Neuron (in vitro differentiated cells): ENCODE results near the gene CABCOCO1.

Experiments
- H2AFZ ChIP-seq: one replicate; pipeline ENCODE4 v1.6.1; 2013; ENCODE audit warnings: low read depth, mild to moderate bottlenecking, inconsistent platforms, low read length, moderate library complexity
- H3K27me3 ChIP-seq: one replicate; pipeline ENCODE4 v1.6.1; 2013; ENCODE audit warnings: low read length; ENCODE audit not compliant: insufficient read depth
- H3K36me3 ChIP-seq: one replicate; pipeline ENCODE4 v1.6.1; 2013; ENCODE audit warnings: low read length; ENCODE audit not compliant: insufficient read depth
- H3K4me1 ChIP-seq: one replicate; pipeline ENCODE4 v1.6.1; 2013; ENCODE audit warnings: low read length; ENCODE audit not compliant: insufficient read depth
- H3K4me3 ChIP-seq: 2 replicates; pipeline ENCODE4 v1.5.1; 2013; ENCODE audit warnings: mild to moderate bottlenecking, low read length, moderate library complexity
- H3K9me3 ChIP-seq: one replicate; pipeline ENCODE4 v1.6.1; 2013; ENCODE audit warnings: low read length

Gene CABCOCO1

DNA sequence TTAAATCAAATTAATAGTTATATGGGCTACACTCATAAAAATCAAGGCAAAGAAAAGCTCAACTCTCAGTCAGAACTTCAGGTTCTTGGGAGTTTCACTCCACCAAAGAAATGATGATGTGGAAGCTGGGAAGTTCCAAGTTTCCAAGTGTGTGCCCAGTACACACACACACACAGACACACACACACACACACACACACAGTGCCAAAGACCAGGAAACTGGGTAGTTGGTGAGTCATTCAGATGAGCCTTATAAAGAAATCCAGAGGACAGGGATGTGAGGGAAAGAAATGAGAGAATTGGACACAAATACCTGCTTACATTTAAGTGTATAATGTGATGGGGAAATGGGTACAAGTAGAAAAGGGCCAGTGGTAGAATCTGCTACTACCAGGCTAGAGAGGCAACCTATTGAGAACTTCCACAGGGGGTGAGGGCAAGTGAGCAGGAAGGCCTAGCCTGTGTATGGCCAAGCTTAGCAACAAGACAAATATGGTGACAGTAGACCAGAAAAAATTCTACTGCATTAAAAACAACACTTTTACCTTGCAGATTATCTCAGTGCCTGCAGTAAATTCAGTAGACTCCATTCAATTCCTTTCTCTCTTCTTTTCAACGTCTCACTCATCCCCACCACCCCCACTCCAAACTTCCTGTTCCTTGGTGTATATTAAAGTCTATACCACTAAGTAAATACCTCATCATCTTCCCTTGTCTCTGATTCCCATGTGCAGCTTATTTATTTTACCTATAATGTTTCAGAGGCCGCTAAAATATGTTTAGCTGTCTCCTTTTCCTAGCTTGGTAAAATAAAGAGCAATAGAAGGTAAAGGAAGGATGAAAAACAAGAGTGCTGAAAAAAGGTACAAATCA lies 95.0 kb downstream of the CABCOCO1 start:
- Histone ChIP-seq H3K36me3 (no peaks in the 10 kb centered on the region), H3K9me3 (no peaks in the 10 kb centered on the region), H2AFZ (no peak overlapping the region), H3K4me3 (no peak overlapping the region), H3K27me3 (no peaks in the 10 kb centered on the region), H3K4me1 (peaks cover 2% of the 10 kb centered on the region)

DNA sequence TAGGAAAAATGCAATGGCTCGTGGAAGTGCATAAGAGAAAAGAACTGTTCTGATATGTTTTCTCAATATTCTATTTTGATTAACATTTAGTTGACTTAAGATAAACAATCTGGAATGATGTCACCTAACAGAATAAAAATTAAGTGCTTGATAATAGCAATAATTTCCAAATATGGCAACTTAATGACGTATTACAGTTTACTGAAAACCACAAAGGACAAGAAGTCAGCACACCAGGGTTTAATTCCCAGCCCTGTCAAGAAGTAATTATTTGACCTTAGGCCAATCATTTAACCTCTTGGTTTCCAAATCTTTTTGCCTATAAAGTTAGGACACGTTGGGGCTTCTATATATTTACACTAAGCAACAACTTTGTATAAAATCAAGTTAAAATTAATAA lies 95.7 kb downstream of the CABCOCO1 start:
- Histone ChIP-seq H2AFZ (no peak overlapping the region), H3K9me3 (no peaks in the 10 kb centered on the region), H3K4me1 (peaks cover 2% of the 10 kb centered on the region), H3K27me3 (no peaks in the 10 kb centered on the region), H3K4me3 (no peak overlapping the region), H3K36me3 (no peaks in the 10 kb centered on the region)

DNA sequence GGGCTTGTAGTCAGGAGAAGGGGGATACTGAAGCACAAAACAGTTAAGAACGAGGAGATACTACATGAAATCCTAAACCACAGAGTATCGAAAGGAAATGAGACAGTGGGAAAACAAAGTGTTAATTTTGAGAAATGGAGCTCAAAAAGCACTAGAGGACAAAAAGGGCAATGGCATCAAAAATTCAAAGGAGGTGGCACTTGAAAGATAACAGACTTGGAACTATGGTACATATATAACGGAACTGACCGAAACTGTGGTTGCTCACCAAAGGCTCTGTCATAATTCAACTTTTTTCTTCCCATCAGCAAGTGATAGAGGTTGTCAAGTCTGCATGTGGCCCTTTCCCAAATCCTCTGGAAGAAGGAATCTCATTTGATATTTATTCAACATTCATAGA lies 97.0 kb downstream of the CABCOCO1 start:
- no peak overlapping the region for H2AFZ ChIP-seq
- H3K27me3 ChIP-seq: no peaks in the 10 kb centered on the region
- no peak overlapping the region for H3K4me3 ChIP-seq
- no peaks in the 10 kb centered on the region for H3K36me3 ChIP-seq
- H3K4me1 ChIP-seq: peaks cover 2% of the 10 kb centered on the region
- no peaks in the 10 kb centered on the region for H3K9me3 ChIP-seq

DNA sequence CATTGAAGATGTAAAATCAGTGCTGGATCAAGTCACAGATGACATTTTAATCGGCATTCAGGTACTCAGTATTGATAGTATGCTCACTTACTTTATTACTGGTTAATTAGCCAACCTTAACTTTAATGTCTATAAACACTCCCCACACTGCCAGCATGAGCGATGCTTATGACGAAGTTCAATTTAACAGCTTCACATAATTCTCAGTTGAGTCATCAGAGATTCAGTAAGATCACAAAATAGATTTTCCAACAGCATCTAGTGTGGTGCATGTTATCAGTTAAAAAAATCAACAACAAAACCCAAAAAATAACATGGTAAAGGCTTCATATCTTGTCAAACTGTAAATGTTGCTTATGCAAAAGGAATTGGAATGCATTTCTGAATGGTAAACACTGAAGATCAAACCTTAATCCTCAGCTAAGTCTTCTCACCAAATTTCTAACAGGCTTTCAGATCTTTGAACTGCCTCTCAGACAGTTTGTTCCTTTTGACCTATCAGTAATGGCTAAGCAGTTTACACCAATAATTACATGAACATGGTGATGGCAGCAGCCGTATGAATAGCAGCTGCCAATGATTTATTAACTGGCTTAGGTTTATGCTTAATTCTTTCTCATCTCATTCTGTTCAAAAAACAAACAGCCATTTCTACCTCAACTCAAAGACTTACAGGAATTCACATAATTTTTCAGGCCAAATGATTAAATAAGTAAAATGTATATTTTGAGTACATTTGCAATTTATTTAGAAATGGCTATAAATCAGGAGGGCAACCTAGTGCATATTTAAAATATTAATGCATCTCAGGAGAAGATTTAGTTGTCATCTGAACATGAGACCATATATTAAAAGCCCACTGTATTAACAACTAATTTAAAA lies 98.5 kb downstream of the CABCOCO1 start:
- Histone ChIP-seq H3K4me1 (no peaks in the 10 kb centered on the region), H3K9me3 (no peaks in the 10 kb centered on the region), H3K4me3 (no peak overlapping the region), H3K27me3 (no peaks in the 10 kb centered on the region), H3K36me3 (no peaks in the 10 kb centered on the region), H2AFZ (no peak overlapping the region)

DNA sequence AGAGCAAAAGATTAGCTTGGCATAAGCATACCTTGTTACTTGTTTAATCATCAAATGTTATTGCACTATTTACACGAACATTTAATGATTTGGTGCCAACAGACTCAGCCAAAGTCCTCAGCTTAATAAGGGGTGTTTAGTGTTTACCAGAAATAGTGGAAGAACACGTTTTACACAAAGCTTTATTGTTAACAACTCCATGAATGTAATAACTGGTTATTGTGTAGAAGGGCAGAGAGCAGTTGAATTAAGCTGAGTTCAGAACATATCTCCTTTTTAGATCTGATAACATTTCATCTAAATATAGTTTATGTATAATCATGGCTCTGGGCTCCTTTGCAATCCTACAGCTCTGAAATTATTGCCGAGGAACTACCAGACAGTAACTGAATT lies 99.1 kb downstream of the CABCOCO1 start:
- Histone ChIP-seq H3K9me3 (no peaks in the 10 kb centered on the region), H3K36me3 (no peaks in the 10 kb centered on the region), H3K4me1 (no peaks in the 10 kb centered on the region), H3K4me3 (no peak overlapping the region), H3K27me3 (no peaks in the 10 kb centered on the region), H2AFZ (no peak overlapping the region)

DNA sequence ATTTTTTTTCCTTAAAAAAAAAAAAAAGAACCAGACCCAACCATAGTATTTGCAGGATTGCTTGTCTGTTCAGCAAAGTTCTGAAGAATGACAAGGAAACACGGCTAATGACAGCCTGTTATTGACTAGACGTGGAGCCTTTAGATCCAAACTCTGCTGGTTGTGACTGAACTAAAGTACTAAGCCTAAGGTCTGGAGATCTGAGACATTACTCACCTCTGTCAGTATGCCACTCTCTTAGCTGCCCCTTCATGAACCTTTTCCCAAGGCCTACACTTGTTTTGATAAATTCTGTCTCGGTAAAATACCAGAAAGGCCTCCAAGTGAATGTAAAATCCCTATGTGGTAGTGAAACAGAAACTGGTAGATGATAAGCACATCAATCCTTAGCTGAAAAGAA lies 101.0 kb downstream of the CABCOCO1 start:
- H3K27me3 ChIP-seq: no peaks in the 10 kb centered on the region
- no peaks in the 10 kb centered on the region for H3K9me3 ChIP-seq
- no peak overlapping the region for H2AFZ ChIP-seq
- H3K4me3 ChIP-seq: no peak overlapping the region
- H3K36me3 ChIP-seq: no peaks in the 10 kb centered on the region
- H3K4me1 ChIP-seq: no peaks in the 10 kb centered on the region

DNA sequence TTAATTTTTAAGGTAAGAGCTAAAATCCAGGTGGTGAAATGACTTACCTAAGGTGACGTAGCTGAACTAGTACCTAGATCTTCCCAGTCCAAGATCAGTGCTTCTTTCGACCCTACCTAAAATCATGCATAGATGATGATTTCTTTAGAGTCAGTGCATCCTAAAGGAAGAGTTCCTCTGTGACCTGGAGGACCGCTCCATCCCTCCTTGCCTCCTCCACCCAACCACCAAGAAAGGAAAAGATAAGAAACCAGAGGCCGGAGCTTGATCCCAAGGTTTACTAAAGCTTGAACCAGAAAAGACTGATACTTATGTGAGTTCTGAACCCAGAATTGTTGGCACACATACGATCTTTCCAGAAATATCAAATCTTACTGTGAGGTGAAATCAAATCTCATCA lies 101.8 kb downstream of the CABCOCO1 start:
- H3K4me3 ChIP-seq: no peak overlapping the region
- no peaks in the 10 kb centered on the region for H3K36me3 ChIP-seq
- no peaks in the 10 kb centered on the region for H3K27me3 ChIP-seq
- no peak overlapping the region for H2AFZ ChIP-seq
- H3K4me1 ChIP-seq: no peaks in the 10 kb centered on the region
- no peaks in the 10 kb centered on the region for H3K9me3 ChIP-seq

DNA sequence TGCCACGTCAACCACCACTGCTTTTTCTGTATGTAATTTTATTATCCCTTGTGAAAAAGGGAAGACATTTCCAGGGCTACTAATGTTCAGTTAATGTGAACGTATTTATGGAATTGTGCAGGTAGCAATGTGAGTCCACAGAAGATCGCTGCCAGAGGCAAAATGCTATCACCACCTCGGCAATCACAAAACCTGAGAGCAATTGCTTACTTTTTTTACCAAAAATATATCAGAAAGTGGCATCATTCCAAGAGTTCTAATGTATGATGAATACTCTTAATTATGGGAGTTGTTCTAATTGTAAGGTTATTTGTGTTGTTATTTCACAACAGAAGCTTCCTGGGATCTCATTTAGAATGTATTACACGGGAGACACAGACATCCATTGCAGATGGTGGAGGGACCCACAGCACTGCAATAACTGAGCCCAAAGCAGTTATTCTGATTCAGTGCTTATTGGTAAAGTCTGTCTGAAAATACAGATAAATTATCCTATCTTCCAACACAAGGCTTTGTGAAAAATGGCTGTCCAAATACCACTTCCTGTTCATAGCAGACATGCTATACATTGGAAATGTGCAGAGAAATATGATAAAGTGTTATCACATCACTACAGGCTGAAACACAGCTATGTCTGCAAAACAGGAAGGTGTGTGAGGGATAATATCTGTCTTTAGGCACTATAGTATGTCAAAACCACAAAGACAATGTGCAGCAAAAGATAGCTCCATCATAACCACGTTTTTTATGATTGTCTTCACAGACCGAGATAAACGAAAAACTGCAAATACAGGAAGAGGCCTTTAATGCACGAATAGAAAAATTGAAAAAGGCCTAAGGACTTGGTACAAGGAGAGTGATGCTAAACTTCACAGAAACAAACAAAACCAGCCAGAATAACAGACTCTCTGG lies 102.7 kb downstream of the CABCOCO1 start:
- H3K9me3 ChIP-seq: no peaks in the 10 kb centered on the region
- H3K4me3 ChIP-seq: no peak overlapping the region
- no peaks in the 10 kb centered on the region for H3K4me1 ChIP-seq
- H3K27me3 ChIP-seq: no peaks in the 10 kb centered on the region
- H3K36me3 ChIP-seq: no peaks in the 10 kb centered on the region
- no peak overlapping the region for H2AFZ ChIP-seq

DNA sequence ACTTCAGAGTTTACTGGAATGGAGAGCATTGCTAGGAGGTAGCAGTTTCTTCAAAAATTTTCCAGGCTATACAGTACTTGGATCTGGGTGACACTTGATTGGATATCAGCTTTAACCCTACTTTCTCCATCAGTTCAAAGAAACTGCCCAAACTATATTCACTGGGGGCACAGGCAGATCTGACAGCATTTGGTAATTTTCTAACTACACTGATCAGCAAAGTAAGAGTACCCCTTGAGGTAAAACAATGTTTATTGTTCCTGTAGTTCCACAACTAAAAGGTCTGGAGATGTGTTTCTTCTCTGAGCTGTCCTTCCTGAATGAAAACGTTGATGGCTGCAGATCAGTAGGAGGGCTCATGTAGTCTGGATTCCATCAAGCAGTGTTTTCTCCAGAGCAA lies 104.2 kb downstream of the CABCOCO1 start:
- H3K36me3 ChIP-seq: no peaks in the 10 kb centered on the region
- no peak overlapping the region for H2AFZ ChIP-seq
- no peaks in the 10 kb centered on the region for H3K27me3 ChIP-seq
- H3K4me3 ChIP-seq: no peak overlapping the region
- H3K9me3 ChIP-seq: no peaks in the 10 kb centered on the region
- H3K4me1 ChIP-seq: no peaks in the 10 kb centered on the region

DNA sequence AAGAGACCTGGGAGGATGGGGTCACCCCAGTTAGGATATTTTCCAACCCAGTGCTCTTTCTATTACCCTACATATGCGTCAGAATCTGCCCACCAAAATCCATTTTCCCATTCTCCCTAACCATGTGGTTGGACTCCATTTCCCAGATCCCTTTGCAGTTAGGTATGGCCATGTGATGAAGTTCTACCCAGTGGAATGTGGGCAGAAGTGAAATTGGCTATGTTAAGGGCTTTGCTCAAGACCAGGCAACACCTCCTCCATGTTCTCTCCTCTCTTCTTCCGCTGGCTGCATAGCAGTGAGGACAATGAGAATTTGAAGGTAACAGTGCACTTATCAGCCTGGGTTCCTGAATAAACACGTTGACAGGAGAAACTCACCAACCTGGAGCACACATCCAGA lies 111.3 kb downstream of the CABCOCO1 start:
- Histone ChIP-seq H3K36me3 (no peaks in the 10 kb centered on the region), H3K9me3 (no peaks in the 10 kb centered on the region), H2AFZ (no peak overlapping the region), H3K27me3 (no peaks in the 10 kb centered on the region), H3K4me1 (no peaks in the 10 kb centered on the region), H3K4me3 (no peak overlapping the region)

DNA sequence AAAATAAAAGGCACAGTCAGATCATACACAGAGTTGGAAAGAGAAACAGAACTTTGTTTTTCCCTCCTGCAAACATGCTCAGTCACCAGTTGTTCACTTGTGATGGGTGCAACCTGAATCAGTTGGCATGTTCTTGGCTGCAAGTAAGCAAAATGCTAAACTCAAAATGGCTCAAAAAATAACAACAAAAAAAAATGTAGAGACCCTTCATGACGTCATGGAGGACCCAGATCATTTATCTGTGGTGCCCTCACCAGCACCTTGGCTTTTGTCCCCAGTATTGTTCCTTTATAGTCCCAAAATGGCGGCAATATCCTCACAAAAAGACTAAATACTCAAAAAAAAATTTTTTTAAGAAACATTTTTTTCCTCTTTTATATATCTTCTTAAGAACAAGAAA lies 112.4 kb downstream of the CABCOCO1 start:
- Histone ChIP-seq H2AFZ (no peak overlapping the region), H3K9me3 (no peaks in the 10 kb centered on the region), H3K4me1 (no peaks in the 10 kb centered on the region), H3K4me3 (no peak overlapping the region), H3K27me3 (no peaks in the 10 kb centered on the region), H3K36me3 (no peaks in the 10 kb centered on the region)

DNA sequence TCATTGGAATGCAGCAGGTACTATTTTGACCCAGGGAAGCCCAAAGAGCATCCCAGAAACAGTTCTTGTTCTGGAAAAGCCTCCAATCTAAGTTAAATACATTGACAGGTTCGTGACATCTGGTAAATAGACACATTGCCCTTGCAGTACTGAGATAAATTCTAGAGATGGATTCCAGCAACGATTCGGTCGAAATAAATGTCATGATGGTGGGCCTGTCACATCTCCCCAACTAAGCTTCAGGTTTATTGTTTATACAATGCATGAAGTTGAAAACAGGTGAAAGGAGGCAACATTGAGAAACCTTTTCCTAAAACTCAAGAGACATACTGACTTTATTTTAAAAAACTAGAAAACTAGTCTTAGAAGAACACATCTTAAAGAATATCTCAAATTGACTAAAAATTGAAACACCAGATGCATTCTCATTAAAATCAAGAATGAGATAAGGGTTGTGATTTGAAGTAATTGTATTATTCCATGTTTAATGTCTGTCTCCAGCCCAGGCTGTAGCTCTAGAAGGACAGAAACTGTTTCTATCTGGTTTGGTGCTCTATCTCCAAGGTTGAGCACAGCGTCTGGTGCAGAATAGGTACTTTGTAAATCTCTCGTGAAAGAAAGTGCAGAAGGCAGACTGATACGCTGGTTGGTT lies 114.0 kb downstream of the CABCOCO1 start:
- H3K36me3 ChIP-seq: no peaks in the 10 kb centered on the region
- no peak overlapping the region for H3K4me3 ChIP-seq
- no peaks in the 10 kb centered on the region for H3K27me3 ChIP-seq
- no peak overlapping the region for H2AFZ ChIP-seq
- H3K4me1 ChIP-seq: no peaks in the 10 kb centered on the region
- H3K9me3 ChIP-seq: no peaks in the 10 kb centered on the region
